HG03520 (cell line): Measurements from ENCODE around the gene NFIA.
"Not testable (repeated sequence)": the region's sequence is repeated elsewhere in the genome, so short reads cannot be mapped to it uniquely, and the experiment has no call there.

Experiments used
- ATAC-seq: cut with Tn5 transposase; IDR thresholded peaks from one replicate; pipeline ENCODE4 v1.9.1; 2021; ENCODE audit warnings: mild to moderate bottlenecking, moderate library complexity; ENCODE audit not compliant: unreplicated experiment

The NFIA gene

DNA sequence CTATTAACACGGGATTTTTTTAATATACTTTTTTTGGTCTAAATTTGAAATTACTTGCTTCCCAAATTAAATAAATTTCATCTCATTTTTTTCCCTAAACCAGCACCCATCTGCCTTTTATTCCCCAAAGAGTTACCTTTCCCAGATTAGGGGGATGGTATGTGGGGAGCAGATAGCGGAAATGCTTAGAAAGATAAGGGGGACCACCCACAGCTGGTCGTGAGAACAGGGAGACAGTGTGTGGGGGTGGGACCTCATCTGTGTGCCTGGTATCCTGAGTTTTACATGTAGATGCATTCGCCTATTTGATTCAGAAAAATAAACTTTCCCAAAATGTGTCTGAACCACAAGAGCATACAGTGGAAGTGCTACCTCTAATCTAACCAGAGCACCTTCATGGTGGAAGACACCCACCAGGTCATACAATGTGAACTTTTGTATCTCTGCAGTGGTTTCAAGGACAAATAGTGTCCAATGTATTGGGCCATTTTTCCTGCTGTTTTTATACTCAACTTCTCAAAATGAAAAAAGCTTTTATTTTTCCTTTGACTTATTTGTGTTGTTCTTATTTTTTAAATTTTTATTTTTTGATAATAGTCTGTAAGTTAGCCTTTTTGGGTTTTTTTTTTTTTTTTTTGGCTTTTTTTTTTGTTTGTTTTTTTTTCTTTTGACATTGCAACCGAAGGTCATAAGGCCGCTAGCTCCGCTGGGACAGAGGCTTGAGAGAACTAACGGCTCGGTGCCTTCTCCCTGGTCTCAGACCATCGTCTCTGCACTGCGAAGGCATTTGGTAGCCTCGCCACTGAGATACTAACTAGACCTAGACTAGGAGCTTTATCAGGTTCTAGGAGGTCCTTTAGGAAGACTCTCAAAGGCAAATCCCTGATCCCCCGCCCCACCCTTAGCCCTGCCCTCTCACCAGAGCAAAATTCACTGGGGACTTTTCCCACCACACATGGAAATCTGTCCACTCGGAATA is 379.3 kb downstream of the NFIA start:
- no peak for ATAC-seq

DNA sequence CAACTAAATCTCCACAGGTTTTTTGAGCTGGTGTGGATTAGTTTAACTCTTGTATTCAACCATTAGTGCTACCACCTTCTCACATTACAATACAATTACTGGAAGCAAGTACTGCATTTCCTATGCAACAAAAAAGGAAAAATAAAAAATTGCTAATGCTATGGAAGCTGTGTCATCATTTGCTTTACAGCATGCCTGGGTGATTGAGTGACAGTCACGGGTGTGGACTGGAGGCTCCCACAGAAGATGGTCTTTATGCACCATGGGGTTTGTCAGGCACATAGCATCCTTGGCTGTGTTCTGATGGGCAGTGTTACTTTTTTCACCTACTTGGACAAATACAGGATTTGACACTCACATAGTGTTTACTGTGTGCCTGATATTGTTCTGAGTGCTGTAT is 380.3 kb downstream of the NFIA start:
- no peak for ATAC-seq

DNA sequence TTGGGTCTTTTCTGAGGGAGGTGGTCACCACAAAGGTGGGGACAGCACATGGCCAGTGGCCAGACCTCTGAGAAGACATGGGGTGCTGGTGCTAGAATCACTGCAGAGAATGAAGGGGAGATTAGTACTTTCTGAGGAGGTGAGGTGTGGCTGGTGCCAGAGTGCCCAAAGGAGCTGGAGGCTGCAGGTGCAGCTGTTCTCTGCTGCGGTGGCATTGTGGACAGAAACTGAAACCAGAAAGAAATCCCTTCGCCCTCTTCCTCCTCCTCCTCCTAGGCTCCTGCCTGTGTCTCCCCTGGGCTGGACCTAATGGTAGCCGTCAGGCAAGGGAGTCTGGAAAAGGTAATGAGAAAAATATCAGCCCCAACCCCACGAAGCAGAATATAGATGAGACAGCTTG is 380.9 kb downstream of the NFIA start:
- ATAC-seq, result no peak

DNA sequence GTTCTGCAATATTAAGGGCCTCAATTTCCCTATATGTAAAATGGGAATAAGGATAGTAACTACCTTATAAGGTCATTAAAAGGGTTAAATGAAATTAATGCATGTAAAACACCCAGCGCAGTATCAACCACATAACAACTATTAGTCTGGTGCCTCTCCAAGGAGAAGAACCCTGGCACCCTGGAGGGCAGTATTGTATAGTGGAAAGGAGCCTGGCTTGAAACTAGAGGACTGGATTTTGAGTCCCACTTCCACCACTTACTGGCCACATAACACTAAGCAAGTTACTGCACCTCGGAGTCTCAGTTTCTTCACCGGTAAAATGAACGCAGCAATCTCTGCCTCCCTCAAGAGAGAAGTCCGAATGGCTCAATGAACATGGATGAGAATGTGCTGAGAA is 385.5 kb downstream of the NFIA start:
- ATAC-seq, result not testable (repeated sequence)

DNA sequence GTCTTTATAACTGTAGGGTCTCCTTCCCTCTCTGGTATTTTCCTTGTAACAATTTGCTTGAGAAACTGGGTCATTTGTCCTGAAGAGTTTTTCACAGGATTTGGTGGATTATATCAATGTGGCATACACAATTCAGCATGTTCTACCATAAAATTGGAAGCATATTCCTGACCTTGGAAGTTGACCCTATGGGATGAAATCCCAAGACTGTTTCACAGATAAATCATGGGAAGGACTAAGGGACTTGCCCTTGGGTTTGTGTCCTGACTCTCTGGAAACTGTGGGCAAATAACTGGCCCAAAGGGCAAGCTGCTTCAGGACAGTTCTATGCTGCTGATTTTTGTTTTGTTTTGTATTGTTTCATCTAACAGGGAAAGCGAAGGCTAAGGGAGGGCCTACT is 387.0 kb downstream of the NFIA start:
- no peak for ATAC-seq

DNA sequence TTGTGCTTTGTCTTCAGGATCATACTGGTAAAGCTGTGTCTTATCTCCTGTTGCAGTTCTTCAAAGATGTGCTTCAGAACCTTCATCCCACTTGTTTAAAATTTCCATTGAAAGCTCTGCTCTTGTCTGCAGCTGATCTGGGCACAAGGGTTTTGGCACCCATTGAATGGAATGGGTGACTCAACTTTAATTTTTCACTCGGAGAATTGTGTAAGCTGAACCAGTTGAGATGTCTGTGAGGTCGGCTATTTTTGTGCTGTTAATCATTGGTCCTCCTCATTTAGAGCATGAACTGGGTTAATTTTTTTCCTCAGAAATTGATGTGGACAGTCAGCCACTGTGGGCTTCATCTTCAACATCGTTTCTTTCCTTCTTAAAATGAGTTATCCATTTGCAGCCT is 390.5 kb downstream of the NFIA start:
- ATAC-seq, result no peak

DNA sequence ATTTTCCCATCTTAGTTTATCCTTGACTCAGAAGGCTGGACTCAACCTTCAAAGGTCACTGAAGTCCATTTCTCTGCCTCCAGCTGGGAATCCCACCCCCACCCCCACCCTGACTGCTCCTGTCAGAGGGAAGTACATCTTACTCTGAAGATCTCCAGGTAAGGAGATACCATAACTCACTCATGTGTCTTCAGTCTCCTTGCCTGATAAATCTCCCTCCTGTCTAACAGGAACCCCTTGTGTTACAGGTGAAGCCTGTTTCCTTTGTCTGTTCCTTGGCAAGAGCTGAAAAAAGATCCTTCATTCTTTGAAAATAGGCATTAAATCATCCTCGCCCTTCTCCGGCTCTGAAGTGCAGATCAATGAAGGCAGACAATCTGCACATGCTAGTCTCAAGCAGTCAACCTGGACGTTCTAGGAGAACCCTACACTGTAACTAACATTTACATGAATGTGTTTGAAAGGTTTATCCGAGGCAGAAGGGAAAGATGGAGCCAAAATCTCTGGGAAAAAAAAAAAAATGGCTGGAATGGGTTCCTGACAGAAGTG is 392.0 kb downstream of the NFIA start:
- no peak for ATAC-seq

DNA sequence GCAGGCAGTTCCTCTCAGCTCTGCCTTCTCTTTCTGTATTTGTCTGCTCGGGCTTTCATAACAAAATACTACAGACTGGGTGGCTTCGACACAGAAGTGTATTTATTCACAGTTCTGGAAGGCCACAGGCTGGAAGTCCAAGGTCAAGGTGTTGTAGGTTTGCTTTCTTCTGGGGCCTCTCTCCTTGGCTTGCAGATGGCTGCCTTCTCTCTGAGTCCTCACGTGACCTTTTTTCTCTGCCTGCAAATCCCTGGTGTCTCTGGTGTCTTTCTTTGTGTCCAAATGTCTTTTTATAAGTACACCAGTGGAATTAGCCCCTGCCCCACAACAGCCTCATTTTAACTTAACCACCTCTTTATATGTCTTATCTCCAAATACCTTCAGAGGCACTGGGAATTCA is 392.6 kb downstream of the NFIA start:
- no peak for ATAC-seq

DNA sequence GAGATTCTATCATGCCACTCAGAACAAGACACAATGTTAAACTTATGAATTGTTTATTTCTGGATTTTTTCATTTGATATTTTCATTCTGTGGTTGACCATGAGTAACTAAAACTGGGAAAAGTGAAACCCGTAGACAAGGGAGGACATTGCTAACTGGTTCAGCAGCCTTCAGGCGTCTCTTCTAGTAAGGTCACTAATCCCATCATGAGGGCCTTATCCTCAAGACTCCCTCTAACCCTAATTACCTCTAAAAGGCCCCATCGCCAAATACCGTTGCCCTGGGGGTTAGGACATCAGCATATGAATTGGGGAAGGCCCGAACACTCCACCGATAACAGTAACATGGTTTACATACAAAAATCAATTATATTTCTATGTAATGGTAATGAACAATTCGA is 394.9 kb downstream of the NFIA start:
- no peak for ATAC-seq

DNA sequence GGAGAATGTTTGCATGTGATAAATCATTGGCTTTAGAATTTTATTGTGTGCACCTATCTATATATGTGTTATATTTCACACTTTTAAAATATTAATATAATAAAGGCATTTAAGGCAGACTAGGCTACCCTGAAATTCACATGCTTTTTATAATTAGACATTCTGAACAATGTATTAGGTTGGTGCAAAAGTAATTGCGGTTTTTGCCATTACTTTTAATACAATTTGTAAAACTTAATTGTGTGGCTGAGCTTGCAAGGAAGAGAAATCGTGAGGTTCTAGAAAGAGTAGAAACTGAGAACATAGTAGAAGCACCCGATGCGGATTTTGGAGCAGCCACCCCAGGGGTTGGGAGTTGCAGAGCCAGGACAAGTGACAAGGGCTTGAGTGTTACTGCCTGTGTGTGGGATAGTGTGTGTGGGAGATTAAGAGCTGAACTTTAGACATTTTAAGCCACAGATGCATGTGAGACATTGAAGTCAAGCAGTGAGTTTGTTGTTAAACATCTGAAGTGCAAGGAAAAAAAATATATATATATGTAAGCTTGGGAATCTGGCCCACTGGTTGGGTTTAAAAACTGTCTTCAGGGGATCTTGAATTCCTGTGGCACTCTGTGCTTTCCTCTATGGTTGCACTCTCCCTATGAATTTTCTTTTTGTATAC is 398.0 kb downstream of the NFIA start:
- no peak for ATAC-seq

DNA sequence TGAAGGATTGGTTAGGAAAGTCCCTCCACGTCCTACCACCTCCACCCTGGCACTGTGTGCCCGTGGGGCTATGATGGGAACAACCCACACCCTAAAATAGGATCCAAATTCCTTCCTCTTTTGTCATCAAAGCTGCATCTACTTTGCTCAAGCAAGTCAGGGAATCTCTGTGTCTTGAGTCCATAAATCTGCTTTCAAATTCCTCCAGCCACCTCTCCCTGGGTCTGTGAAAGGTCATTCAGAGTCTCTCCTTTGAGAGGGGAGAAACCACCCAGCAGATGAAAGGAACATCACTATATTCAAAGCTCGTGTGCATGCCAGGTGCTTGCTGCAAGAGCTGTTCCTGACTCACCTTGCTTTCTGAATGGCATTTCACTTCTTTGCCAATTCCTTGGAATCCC is 399.0 kb downstream of the NFIA start:
- no peak for ATAC-seq

DNA sequence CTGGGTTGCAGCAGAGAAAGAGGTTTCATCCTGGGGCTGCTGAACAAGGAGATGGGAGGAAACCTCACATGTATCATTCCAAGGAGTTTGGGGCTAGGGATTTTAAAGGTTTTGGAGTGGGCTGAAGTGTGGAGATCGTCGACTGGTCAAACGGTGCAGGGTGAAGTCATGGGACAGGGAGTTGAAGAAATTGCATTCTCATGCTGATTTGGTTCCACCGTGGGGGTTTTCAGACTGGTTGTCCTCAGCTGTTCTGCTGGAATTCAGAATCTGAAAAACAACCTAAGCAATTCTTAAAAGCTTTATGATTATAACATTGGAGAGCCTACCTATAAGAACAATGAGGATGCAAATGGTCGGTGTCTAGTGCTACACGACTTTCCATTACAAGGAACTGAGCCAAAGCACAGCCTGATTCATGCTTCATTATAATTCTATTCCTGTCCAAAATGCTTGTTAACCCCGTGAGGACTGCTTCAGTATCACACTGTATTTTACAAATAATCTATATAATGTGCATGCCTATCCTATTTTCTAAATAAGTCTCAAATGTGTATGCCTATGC is 399.9 kb downstream of the NFIA start:
- ATAC-seq, result no peak

DNA sequence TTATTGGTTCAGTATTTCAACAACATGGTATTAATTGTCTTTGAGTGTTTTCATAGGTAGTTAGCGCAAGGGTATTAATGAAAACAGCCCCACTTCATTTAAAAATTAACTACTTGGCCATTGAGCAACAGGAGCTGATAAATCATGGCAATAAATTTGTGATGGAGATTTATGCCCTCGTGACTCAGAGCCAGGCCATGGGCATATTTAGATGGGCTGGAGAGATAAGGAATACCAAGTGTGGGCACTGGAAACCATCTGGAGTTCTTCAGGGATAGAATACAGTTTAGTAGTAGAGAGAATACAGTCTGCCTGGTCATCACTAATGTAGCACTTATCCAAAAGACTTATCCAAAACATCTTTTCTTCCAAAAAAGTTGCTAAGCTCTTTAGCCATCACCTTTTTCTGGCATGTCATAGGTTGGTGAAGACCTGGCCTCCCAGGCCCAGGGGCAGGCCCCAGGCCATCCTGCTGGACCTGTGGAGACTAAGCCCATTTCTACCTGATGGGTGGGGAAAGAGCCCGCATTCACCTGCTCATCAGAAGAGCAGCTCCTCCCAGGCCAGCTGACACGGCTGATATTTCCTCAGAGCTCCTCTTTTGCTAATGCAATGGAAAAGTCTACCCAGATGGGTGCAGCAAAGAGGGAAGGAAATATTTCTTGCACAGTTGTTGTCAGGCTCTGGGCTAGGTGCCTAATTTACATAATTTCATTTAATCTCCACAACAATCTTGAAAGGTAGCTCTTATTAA is 404.6 kb downstream of the NFIA start:
- ATAC-seq, result no peak

DNA sequence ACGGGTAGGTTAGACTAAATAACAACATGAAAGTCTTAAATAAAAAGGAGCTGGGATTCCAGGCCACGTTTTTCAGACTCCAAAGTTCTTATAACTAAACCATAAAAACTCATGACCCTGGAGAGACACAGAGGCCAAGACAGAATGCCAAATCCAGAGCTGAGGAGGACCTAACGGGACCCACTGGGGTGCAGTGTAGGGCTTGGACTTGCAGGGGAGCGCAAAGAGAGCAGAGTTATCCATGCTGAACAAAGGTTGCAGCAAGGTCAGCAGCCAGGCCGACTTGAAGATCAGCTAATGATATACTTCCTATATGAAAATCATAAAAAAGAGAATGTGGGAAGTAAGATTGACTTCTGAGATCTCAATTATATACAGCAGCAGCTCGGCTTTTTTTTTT is 405.4 kb downstream of the NFIA start:
- no peak for ATAC-seq

DNA sequence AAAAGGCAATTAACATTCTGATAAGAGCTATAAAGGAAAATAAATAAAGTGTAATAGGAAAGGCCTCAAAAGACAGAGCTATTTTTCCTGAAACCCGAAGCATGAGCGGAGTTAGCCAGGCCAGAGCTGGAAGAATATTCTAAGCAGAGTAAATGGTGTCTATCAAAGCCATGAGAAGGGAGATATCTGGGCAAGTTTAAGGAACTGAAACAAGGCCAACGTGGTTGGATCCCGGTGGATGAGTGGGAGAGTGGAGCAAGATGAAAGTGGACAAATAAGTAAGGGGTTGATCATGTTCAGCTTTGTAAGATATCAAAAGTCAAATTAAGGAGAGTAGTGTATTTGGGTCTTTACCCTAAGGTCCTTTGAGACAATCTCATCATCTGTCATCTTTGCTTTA is 408.6 kb downstream of the NFIA start:
- no peak for ATAC-seq

DNA sequence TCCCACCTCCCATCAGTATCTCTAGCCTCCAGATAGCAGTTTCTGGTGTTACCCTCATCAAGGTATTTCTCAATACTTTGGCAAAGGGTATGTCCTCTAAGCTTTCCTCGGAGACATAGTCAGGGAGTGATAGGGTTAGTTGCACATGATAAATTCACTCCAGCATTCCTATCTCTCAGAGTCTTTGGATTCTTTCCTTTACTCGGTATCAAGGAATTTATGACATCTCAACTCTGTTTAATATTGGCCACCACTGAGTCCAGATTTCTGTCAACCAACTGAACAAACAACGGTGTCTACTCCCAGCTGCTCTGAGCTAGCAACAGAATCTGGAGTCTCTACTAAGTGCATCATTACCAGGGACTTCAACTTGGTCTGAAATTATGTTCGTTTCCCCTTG is 409.1 kb downstream of the NFIA start:
- no peak for ATAC-seq

DNA sequence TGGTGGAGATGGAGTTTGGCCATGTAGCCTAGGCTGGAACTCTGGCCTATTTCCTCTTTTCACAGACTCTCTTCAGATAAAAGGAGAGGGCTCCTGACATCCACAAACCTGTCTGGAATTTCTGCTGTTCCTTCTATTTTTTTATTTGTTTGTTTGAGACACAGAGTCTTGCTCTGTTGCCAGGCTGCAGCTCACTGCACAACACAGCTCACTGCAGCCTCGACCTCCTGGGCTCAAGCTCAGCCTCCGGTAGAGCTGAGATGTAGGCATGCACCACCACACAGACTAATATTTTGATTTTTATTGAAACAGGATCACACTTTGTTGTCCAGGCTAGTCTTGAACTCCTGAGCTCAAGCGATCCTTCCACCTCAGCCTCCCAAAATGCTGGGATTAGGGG is 411.6 kb downstream of the NFIA start:
- ATAC-seq, result no peak

DNA sequence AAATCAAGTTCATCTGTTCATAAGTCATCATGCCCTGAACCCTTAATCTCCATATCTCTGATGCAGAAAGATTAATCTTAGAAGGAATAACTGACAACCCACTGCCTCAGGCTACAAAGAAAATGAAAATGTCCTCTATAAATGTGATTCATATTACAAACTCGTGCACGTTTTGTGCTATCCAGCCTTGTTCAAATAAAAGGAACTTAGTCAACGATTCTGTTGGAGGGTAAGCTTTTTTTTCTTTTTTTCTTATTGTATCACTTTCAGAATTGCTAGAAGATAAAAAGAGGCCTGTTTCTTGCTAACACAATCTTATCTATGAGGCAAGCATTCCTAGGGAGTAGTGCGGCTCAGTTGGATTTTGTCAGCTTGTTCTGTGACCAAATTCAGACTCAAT is 414.1 kb downstream of the NFIA start:
- no peak for ATAC-seq

DNA sequence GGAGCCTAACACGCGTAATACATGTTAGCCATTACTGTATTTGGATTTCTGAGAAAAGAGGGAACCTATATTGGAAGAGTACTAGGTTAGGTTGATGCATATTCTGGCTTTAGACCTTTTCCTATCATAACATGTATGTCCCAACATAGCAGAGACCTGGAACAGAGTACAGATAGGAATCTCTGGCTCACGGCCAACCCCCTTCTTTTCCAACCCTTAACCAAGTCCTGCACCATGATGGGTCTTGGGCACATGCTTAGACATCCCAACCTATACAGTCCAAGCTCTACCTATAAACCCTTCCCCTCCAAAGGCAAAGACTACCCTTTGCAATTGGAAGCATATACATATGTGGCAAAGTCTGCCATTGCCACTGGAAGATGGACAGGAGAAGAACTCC is 414.7 kb downstream of the NFIA start:
- no peak for ATAC-seq

DNA sequence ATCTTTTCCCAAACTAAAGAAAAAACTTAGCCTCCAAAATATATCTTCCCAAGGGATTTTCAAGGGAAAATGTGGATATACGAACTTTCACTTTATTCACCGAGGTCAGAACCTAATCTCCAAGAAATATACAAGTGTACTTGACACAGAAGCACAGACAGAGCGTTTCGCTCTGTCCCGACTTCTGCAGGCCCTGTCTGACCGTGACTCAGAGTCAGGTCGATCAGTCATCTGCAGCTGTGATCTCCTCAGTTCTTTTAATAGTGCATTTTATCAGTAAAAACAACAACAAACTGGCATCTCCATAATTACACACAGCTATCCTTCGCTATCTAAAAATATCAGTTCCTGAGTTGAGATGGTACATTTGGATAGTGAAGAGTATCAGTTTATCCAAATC is 416.0 kb downstream of the NFIA start:
- ATAC-seq, result no peak
